Measurements from ENCODE around the gene TRIM54. TPM values are rescaled to one million over a fixed set of nuclear protein-coding genes. Genes with fewer than 3 reads are reported as not detected.
A peak's percentile ranks its signal among the peaks of the same experiment; 100 is the strongest.

The TRIM54 gene
- total RNA-seq, 2 experiments from 2014 or later: not detected

GRCh38 chr2:27263287-27264252 lies 18.7 kb upstream of the TRIM54 start:
- Mint-ChIP-seq H3K36me3 (ENCODE audit: low read depth) (no peaks in the 10 kb centered on the region), H3K4me3 (peak overlapping the region; percentile 95), H3K4me1 (ENCODE audit: low read depth) (peaks cover 26% of the 10 kb centered on the region), H3K27me3 (peaks cover 44% of the 10 kb centered on the region), H3K9me3 (no peaks in the 10 kb centered on the region), H3K27ac (no peak overlapping the region)
- intact Hi-C loops (cut with DNase I, micrococcal nuclease): loop anchor here in 1 of 2 experiments (10.0 kb wide), 1 partner anchor 49 kb away; the partner anchor contains the start of genes ATRAID, CAD and SLC5A6
- ATAC-seq (ENCODE audit: poor library complexity) (no peak), DNase-seq (peak in 2 of 14 experiments; percentile 40 to 45)
- H3K4me1 ChIP-seq (ENCODE audit: insufficient read depth, low read length): peaks cover 42% of the 10 kb centered on the region
- peaks cover 0 to 15% of the 10 kb centered on the region in 2 experiments for H3K9me3 ChIP-seq (ENCODE audit: control insufficient read depth in 1 of 2, insufficient read depth in 1 of 2, low read length in 2 of 2)
- ChIA-PET CTCF (interaction anchor here (1.0 to 1.2 kb wide), 3 partner anchors 16 to 46 kb away, joined by 3 to 5 read pairs (median 3); partner anchors contain the start of gene CAD), POLR2A (interaction anchor here (0.7 kb wide), 3 partner anchors 16 to 812 kb away, joined by 3 to 5 read pairs (median 3); partner anchors contain the start of genes ATRAID and SLC5A6)
- H3K36me3 ChIP-seq (ENCODE audit: insufficient read depth, low read length): no peaks in the 10 kb centered on the region
- no peak overlapping the region for H3K27ac ChIP-seq (ENCODE audit: low read depth in 1 of 2, low read length in 2 of 2)
- peaks cover 55 to 61% of the 10 kb centered on the region in 2 experiments for H3K27me3 ChIP-seq (ENCODE audit: control insufficient read depth in 1 of 2, insufficient read depth in 2 of 2, low read length in 2 of 2)
- H3K4me3 ChIP-seq (ENCODE audit: low read length): peak overlapping the region; percentile 45
- TF ChIP-seq, protein P1, sequence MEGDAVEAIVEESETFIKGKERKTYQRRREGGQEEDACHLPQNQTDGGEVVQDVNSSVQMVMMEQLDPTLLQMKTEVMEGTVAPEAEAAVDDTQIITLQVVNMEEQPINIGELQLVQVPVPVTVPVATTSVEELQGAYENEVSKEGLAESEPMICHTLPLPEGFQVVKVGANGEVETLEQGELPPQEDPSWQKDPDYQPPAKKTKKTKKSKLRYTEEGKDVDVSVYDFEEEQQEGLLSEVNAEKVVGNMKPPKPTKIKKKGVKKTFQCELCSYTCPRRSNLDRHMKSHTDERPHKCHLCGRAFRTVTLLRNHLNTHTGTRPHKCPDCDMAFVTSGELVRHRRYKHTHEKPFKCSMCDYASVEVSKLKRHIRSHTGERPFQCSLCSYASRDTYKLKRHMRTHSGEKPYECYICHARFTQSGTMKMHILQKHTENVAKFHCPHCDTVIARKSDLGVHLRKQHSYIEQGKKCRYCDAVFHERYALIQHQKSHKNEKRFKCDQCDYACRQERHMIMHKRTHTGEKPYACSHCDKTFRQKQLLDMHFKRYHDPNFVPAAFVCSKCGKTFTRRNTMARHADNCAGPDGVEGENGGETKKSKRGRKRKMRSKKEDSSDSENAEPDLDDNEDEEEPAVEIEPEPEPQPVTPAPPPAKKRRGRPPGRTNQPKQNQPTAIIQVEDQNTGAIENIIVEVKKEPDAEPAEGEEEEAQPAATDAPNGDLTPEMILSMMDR (IDR thresholded peaks at IDR 0.05): no peak

GRCh38 chr2:27264253-27264752 lies 17.9 kb upstream of the TRIM54 start:
- ChIA-PET POLR2A (interaction anchor here (1.5 kb wide), 1 partner anchor 52 kb away, joined by 4 read pairs; the partner anchor contains the start of genes ATRAID and SLC5A6), CTCF (interaction anchor here (1.1 to 1.9 kb wide), 3 partner anchors 13 to 17 kb away, joined by 3 to 20 read pairs (median 4); no protein-coding TSS in a partner anchor)
- Mint-ChIP-seq H3K4me1 (ENCODE audit: low read depth) (peaks cover 26% of the 10 kb centered on the region), H3K9me3 (no peaks in the 10 kb centered on the region), H3K36me3 (ENCODE audit: low read depth) (no peaks in the 10 kb centered on the region), H3K4me3 (peak overlapping the region; percentile 95), H3K27me3 (peaks cover 44% of the 10 kb centered on the region), H3K27ac (no peak overlapping the region)
- H3K4me3 ChIP-seq (ENCODE audit: low read length): peak overlapping the region; percentile 54
- H3K27ac ChIP-seq (ENCODE audit: low read depth in 1 of 2, low read length in 2 of 2): no peak overlapping the region
- peak in 3 of 14 experiments; percentile 2 to 66 (median 64) for DNase-seq
- peaks cover 53 to 60% of the 10 kb centered on the region in 2 experiments for H3K27me3 ChIP-seq (ENCODE audit: control insufficient read depth in 1 of 2, insufficient read depth in 2 of 2, low read length in 2 of 2)
- peaks cover 42% of the 10 kb centered on the region for H3K4me1 ChIP-seq (ENCODE audit: insufficient read depth, low read length)
- no peaks in the 10 kb centered on the region for H3K36me3 ChIP-seq (ENCODE audit: insufficient read depth, low read length)
- TF ChIP-seq, protein P1 (IDR thresholded peaks at IDR 0.05): no peak
- H3K9me3 ChIP-seq (ENCODE audit: control insufficient read depth in 1 of 2, insufficient read depth in 1 of 2, low read length in 2 of 2): peaks cover 0 to 11% of the 10 kb centered on the region in 2 experiments
- peak; percentile 37 for ATAC-seq (ENCODE audit: poor library complexity)
- intact Hi-C loops (cut with DNase I, micrococcal nuclease): loop anchor here in 1 of 2 experiments (10.0 kb wide), 1 partner anchor 50 kb away; the partner anchor contains the start of genes ATRAID, CAD and SLC5A6
